Mononuclear cell (primary cell): ENCODE results near the gene C14orf93. TPM values are rescaled to one million over a fixed set of nuclear protein-coding genes. Genes with fewer than 3 reads are reported as not detected.
A peak's percentile ranks its signal among the peaks of the same experiment; 100 is the strongest.

Source experiments
- H3K27me3 ChIP-seq: 2 replicates; pipeline ENCODE4 v1.6.0; 2011; ENCODE audit warnings: low read length, control low read depth; ENCODE audit not compliant: insufficient read depth
- H3K4me1 ChIP-seq: 2 replicates; pipeline ENCODE4 v1.5.1; 2011; ENCODE audit warnings: mild to moderate bottlenecking, low read length, control low read depth; ENCODE audit not compliant: insufficient read depth
- H3K4me3 ChIP-seq: 2 replicates; pipeline ENCODE4 v1.5.1; 2011; ENCODE audit warnings: mild to moderate bottlenecking, low read length, moderate library complexity
- H3K9me3 ChIP-seq: 2 replicates; pipeline ENCODE4 v1.5.1; 2011; ENCODE audit warnings: low read depth, mild to moderate bottlenecking, control low read depth, low read length
- total RNA-seq: library from RNA; depleted of rRNA; stranded (reverse); fragments of >200 nt; gene quantifications from one replicate; pipeline ENCODE4 v1.2.3, GENCODE V29; 2012

C14orf93 gene
- total RNA-seq, 1 donor, result 6.9 TPM

GRCh38 chr14:23034498-23035302, 24.8 kb upstream of the C14orf93 start, which contains the start of gene PSMB5:
TSS of gene PSMB5 (minus strand) at chr14:23034900. CDS start at chr14:23034881, 19 bp downstream.
- peak within 1 kb of the TSS; percentile 61 for H3K4me3 ChIP-seq
- H3K27me3 ChIP-seq, result no peaks in the 10 kb centered on the region
- peaks cover 20% of the 10 kb centered on the region for H3K4me1 ChIP-seq
- H3K9me3 ChIP-seq, result no peaks in the 10 kb centered on the region

- Histone ChIP-seq H3K4me3 (peak overlapping the region; percentile 61), H3K27me3 (no peaks in the 10 kb centered on the region), H3K9me3 (no peaks in the 10 kb centered on the region), H3K4me1 (peaks cover 26% of the 10 kb centered on the region)
These were observed 24.0 kb upstream of the C14orf93 start for GRCh38 chr14:23033801-23034497.

GRCh38 chr14:23033251-23033727, 23.3 kb upstream of the C14orf93 start:
- no peaks in the 10 kb centered on the region for H3K27me3 ChIP-seq
- H3K4me1 ChIP-seq, result peaks cover 30% of the 10 kb centered on the region
- H3K9me3 ChIP-seq, result no peaks in the 10 kb centered on the region
- no peak overlapping the region for H3K4me3 ChIP-seq

- H3K4me3 ChIP-seq, result no peak overlapping the region
- H3K9me3 ChIP-seq, result no peaks in the 10 kb centered on the region
- no peaks in the 10 kb centered on the region for H3K27me3 ChIP-seq
- peaks cover 30% of the 10 kb centered on the region for H3K4me1 ChIP-seq
These were observed 21.0 kb upstream of the C14orf93 start for GRCh38 chr14:23030936-23031335.

GRCh38 chr14:23028799-23029198, 18.9 kb upstream of the C14orf93 start:
- Histone ChIP-seq H3K27me3 (no peaks in the 10 kb centered on the region), H3K9me3 (no peaks in the 10 kb centered on the region), H3K4me1 (peaks cover 19% of the 10 kb centered on the region), H3K4me3 (no peak overlapping the region)

- Histone ChIP-seq H3K4me3 (no peak overlapping the region), H3K9me3 (no peaks in the 10 kb centered on the region), H3K27me3 (no peaks in the 10 kb centered on the region), H3K4me1 (peaks cover 10% of the 10 kb centered on the region)
These were observed 15.3 kb upstream of the C14orf93 start for GRCh38 chr14:23025151-23025814.

- Histone ChIP-seq H3K9me3 (no peaks in the 10 kb centered on the region), H3K4me1 (peaks cover 10% of the 10 kb centered on the region)
These were observed 14.7 kb upstream of the C14orf93 start for GRCh38 chr14:23024612-23025075.

GRCh38 chr14:23023795-23024152, 13.8 kb upstream of the C14orf93 start:
- Histone ChIP-seq H3K27me3 (no peaks in the 10 kb centered on the region), H3K4me1 (peaks cover 2% of the 10 kb centered on the region), H3K4me3 (no peak overlapping the region), H3K9me3 (no peaks in the 10 kb centered on the region)

More at GRCh38 chr14:23024612-23025075, 14.7 kb upstream of the C14orf93 start:
- H3K4me3 ChIP-seq, result no peak overlapping the region
- no peaks in the 10 kb centered on the region for H3K27me3 ChIP-seq

- Histone ChIP-seq H3K27me3 (no peaks in the 10 kb centered on the region), H3K4me1 (no peaks in the 10 kb centered on the region), H3K4me3 (no peak overlapping the region), H3K9me3 (no peaks in the 10 kb centered on the region)
These were observed 13.3 kb upstream of the C14orf93 start for GRCh38 chr14:23023022-23023794.

GRCh38 chr14:23021889-23022442, 12.0 kb upstream of the C14orf93 start:
- Histone ChIP-seq H3K27me3 (no peaks in the 10 kb centered on the region), H3K4me1 (no peaks in the 10 kb centered on the region), H3K4me3 (no peak overlapping the region)

GRCh38 chr14:23021434-23021833, 11.5 kb upstream of the C14orf93 start:
- H3K4me3 ChIP-seq, result no peak overlapping the region

More at GRCh38 chr14:23021889-23022442, 12.0 kb upstream of the C14orf93 start:
- H3K9me3 ChIP-seq, result no peaks in the 10 kb centered on the region

GRCh38 chr14:23020143-23021128, 10.5 kb upstream of the C14orf93 start:
- H3K27me3 ChIP-seq, result no peaks in the 10 kb centered on the region
- no peak overlapping the region for H3K4me3 ChIP-seq
- H3K9me3 ChIP-seq, result no peaks in the 10 kb centered on the region
- no peaks in the 10 kb centered on the region for H3K4me1 ChIP-seq

More at GRCh38 chr14:23021434-23021833, 11.5 kb upstream of the C14orf93 start:
- Histone ChIP-seq H3K4me1 (no peaks in the 10 kb centered on the region), H3K9me3 (no peaks in the 10 kb centered on the region), H3K27me3 (no peaks in the 10 kb centered on the region)

GRCh38 chr14:23018107-23018506, 8.2 kb upstream of the C14orf93 start:
- Histone ChIP-seq H3K4me1 (no peaks in the 10 kb centered on the region), H3K4me3 (no peak overlapping the region), H3K9me3 (no peaks in the 10 kb centered on the region), H3K27me3 (no peaks in the 10 kb centered on the region)
